Tibial nerve (tissue), 4 donors: Measurements from ENCODE around the gene LDB3.

Experiments
- EP300 ChIP-seq, 2 donors: sonication (generic); formaldehyde crosslinking; IDR thresholded peaks; one replicate each; pipeline ENCODE4 v1.6.1; 2017; ENCODE audit warnings: antibody characterized with exemption in 2 of 2, mild to moderate bottlenecking in 1 of 2
- POLR2A ChIP-seq, 2 donors: fragments of 450-650 bp; IDR thresholded peaks; one replicate each; pipeline ENCODE4 v1.6.1; 2017; ENCODE audit warnings: antibody characterized with exemption in 2 of 2, mild to moderate bottlenecking in 2 of 2, moderate library complexity in 2 of 2
- TF ChIP-seq, protein P1 (sequence below), 5 experiments: fragments of 200-600 bp in 3 of 5; fragments of 450-650 bp in 2 of 5; sonication (generic) in 3 of 5; IDR thresholded peaks; one replicate each; pipeline ENCODE4 v1.5.1; 2016 to 2019; ENCODE audit warnings: antibody characterized with exemption in 5 of 5, mild to moderate bottlenecking in 3 of 5, moderate library complexity in 2 of 5

GRCh38 chr10:86699991-86700840 lies 31.9 kb downstream of the LDB3 start:
- TF ChIP-seq EP300 (IDR thresholded peaks at IDR 0.05) (no peak), POLR2A (IDR thresholded peaks at IDR 0.05) (no peak)
- TF ChIP-seq, protein P1, sequence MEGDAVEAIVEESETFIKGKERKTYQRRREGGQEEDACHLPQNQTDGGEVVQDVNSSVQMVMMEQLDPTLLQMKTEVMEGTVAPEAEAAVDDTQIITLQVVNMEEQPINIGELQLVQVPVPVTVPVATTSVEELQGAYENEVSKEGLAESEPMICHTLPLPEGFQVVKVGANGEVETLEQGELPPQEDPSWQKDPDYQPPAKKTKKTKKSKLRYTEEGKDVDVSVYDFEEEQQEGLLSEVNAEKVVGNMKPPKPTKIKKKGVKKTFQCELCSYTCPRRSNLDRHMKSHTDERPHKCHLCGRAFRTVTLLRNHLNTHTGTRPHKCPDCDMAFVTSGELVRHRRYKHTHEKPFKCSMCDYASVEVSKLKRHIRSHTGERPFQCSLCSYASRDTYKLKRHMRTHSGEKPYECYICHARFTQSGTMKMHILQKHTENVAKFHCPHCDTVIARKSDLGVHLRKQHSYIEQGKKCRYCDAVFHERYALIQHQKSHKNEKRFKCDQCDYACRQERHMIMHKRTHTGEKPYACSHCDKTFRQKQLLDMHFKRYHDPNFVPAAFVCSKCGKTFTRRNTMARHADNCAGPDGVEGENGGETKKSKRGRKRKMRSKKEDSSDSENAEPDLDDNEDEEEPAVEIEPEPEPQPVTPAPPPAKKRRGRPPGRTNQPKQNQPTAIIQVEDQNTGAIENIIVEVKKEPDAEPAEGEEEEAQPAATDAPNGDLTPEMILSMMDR (IDR thresholded peaks at IDR 0.05) = no peak
